Breast epithelium (tissue), 4 donors: ENCODE data around the gene CAMTA1. TPM values are rescaled to one million over a fixed set of nuclear protein-coding genes. Genes with fewer than 3 reads are reported as not detected.

Source experiments
- DNase-seq, 2 donors: peaks; one replicate each; pipeline ENCODE4 v3.0.0-alpha.2; 2019; ENCODE audit warnings: low spot score in 2 of 2
- H3K27ac ChIP-seq, 2 donors: fragments of 200-600 bp; sonication (generic) in 1 of 2; one replicate each; pipeline ENCODE4 v1.5.1; 2016 to 2019; ENCODE audit warnings: mild to moderate bottlenecking in 1 of 2
- H3K27me3 ChIP-seq, 2 donors: fragments of 200-600 bp; sonication (generic) in 1 of 2; one replicate each; pipeline versions ENCODE4 v1.5.1 to v1.6.0; 2017 to 2019; ENCODE audit warnings: control low read depth in 1 of 2, mild to moderate bottlenecking in 1 of 2
- H3K36me3 ChIP-seq: fragments of 200-600 bp; one replicate; pipeline ENCODE4 v1.5.1; 2019
- H3K4me1 ChIP-seq, 2 donors: fragments of 200-600 bp; sonication (generic); one replicate each; pipeline ENCODE4 v1.5.1; 2016 to 2019; ENCODE audit warnings: control low read depth in 1 of 2
- H3K4me3 ChIP-seq, 3 donors: fragments of 200-600 bp; sonication (generic); 1 replicate in 2 of 3; 2 replicates in 1 of 3; pipeline ENCODE4 v1.5.1; 2016 to 2019; ENCODE audit warnings: mild to moderate bottlenecking in 3 of 3, moderate library complexity in 2 of 3
- H3K9me3 ChIP-seq, 2 donors: fragments of 200-600 bp; sonication (generic) in 1 of 2; one replicate each; pipeline ENCODE4 v1.5.1; 2016 to 2019; ENCODE audit warnings: control low read depth in 1 of 2
- CTCF ChIP-seq, 3 donors: fragments of 450-650 bp; IDR thresholded peaks; one replicate each; pipeline ENCODE4 v1.5.1; 2016 to 2017; ENCODE audit warnings: antibody characterized with exemption in 3 of 3, mild to moderate bottlenecking in 3 of 3, moderate library complexity in 3 of 3
- POLR2A ChIP-seq: fragments of 450-650 bp; IDR thresholded peaks from one replicate; pipeline ENCODE4 v1.6.1; 2016; ENCODE audit warnings: antibody characterized with exemption, mild to moderate bottlenecking, moderate library complexity
- POLR2AphosphoS5 ChIP-seq, 3 donors: sonication (generic); formaldehyde crosslinking; IDR thresholded peaks; one replicate each; pipeline ENCODE4 v1.6.1; 2017; ENCODE audit warnings: antibody characterized with exemption in 3 of 3
- intact Hi-C: fragments of 100-400 bp; cut with DNase I; formaldehyde crosslinking; loops from one replicate; pipeline ENCODE4 v1.15.1; 2023; ENCODE audit warnings: low total_unique reads
- total RNA-seq, 3 donors: library from RNA; depleted of rRNA; stranded (reverse); fragments of >200 nt; gene quantifications; one replicate each; pipeline ENCODE4 v1.1.0, GENCODE V29; 2016

CAMTA1 gene
- total RNA-seq, 3 donors from 2014 or later: 53.4 to 84.0 (median 61.9) TPM

- no peaks in the 10 kb centered on the region for H3K36me3 ChIP-seq
- H3K27me3 ChIP-seq: no peaks in the 10 kb centered on the region
- H3K4me1 ChIP-seq: peaks cover 0 to 6% of the 10 kb centered on the region in 2 donors
- H3K27ac ChIP-seq: no peak overlapping the region
- no peak for DNase-seq
- H3K4me3 ChIP-seq: no peak overlapping the region
- no peaks in the 10 kb centered on the region for H3K9me3 ChIP-seq
- intact Hi-C loops: no loop called here
- TF ChIP-seq POLR2AphosphoS5 (IDR thresholded peaks at IDR 0.05): no peak
- TF ChIP-seq POLR2A: no peak
- no peak for TF ChIP-seq CTCF (IDR thresholded peaks at IDR 0.05)
Observed at GRCh38 chr1:6815726-6816125, 30.5 kb downstream of the CAMTA1 start.

DNA sequence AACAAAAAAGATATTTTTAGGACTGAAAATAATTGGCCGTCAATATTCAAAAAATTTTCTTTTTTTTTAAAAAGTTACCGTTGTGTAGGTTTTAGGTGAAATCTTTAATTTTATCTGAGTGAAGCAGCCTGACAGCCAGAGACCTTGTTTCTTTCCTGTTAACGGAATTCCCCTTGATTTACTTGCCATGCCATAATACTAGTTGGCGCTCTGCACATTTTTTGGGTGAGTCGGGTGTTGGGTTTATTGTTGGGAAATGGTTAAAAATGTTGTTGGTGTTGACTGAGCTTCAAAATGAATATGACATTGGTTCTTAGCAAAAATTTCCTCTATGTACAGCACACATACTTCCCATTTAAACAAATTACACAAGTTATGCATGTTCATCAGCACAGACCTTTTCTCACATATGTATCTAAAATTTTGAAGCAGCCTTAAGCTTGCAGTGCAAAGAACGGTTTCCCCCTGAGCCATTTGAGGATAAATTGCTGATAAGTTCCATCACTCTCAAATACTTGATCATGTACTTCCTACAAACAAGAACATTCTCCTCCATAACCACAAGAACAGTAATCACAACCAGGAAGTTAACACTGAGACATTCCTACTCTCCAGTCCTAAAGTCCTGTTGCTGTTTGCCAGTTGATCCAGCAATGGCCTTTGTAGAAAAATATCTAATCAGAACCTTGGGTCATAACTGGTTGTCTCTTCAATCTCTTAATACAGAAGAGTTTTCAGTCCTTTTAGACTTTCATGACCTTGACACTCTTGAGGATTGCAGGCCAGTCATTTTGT is 34.2 kb downstream of the CAMTA1 start:
- intact Hi-C loops: no loop called here
- no peaks in the 10 kb centered on the region for H3K27me3 ChIP-seq
- TF ChIP-seq POLR2A: no peak
- TF ChIP-seq CTCF (IDR thresholded peaks at IDR 0.05): no peak
- TF ChIP-seq POLR2AphosphoS5 (IDR thresholded peaks at IDR 0.05): no peak
- no peaks in the 10 kb centered on the region for H3K9me3 ChIP-seq
- H3K36me3 ChIP-seq: no peaks in the 10 kb centered on the region
- H3K4me3 ChIP-seq: no peak overlapping the region
- H3K27ac ChIP-seq: peak overlapping the region in 1 of 2 donors; percentile 44
- H3K4me1 ChIP-seq: peaks cover 0 to 6% of the 10 kb centered on the region in 2 donors
- DNase-seq: no peak

DNA sequence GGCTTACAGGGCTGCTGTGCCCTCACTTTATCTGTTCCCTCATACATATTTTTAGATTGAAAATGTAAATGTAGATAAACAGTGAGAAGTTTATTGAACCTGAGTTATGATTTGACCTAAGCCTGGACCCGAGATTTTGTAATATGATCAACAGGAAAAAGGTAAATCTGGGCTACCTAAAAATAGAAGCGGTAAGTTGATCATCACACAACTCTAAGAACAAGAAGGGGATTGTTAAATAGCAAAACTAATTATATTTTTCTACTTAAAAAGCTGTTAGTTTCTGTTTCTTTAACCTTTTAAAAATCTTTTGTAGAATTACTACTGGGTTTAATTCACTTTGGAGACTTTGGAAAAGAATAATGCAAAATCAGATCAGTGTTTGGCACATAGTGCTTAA is 35.6 kb downstream of the CAMTA1 start:
- H3K36me3 ChIP-seq: no peaks in the 10 kb centered on the region
- no peak overlapping the region for H3K4me3 ChIP-seq
- no peaks in the 10 kb centered on the region for H3K9me3 ChIP-seq
- no peak overlapping the region for H3K27ac ChIP-seq
- intact Hi-C loops: no loop called here
- no peaks in the 10 kb centered on the region for H3K27me3 ChIP-seq
- no peak for DNase-seq
- peaks cover 0 to 6% of the 10 kb centered on the region in 2 donors for H3K4me1 ChIP-seq
- TF ChIP-seq CTCF (IDR thresholded peaks at IDR 0.05) (no peak), POLR2AphosphoS5 (IDR thresholded peaks at IDR 0.05) (no peak), POLR2A (no peak)

- TF ChIP-seq POLR2AphosphoS5 (IDR thresholded peaks at IDR 0.05) (no peak), POLR2A (no peak), CTCF (IDR thresholded peaks at IDR 0.05) (no peak)
- no peaks in the 10 kb centered on the region for H3K9me3 ChIP-seq
- no peak for DNase-seq
- no peak overlapping the region for H3K4me3 ChIP-seq
- peaks cover 0 to 6% of the 10 kb centered on the region in 2 donors for H3K4me1 ChIP-seq
- no peaks in the 10 kb centered on the region for H3K36me3 ChIP-seq
- H3K27ac ChIP-seq: no peak overlapping the region
- H3K27me3 ChIP-seq: no peaks in the 10 kb centered on the region
- intact Hi-C loops: no loop called here
Observed at GRCh38 chr1:6822530-6823359, 37.5 kb downstream of the CAMTA1 start.

DNA sequence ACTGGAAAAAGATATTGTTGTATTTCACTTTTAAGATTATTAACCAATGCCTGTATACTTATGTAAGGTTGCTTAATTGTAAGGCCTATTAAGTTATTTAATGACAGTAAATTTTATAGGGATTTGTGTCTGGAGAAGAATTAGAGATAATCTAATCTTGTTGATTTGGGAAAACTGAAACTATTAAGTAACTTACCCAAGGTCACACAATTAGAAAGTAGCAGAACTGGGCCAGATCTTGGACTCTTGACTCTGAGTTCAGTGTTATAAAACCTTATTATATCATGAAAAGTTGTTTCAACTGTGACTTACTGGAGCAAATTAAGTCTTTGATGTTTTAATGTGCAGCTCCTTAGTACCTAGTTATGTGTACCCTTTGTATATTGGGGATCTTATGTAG is 38.5 kb downstream of the CAMTA1 start:
- Histone ChIP-seq H3K4me1 (peaks cover 0 to 6% of the 10 kb centered on the region in 2 donors), H3K9me3 (no peaks in the 10 kb centered on the region), H3K27me3 (no peaks in the 10 kb centered on the region), H3K27ac (no peak overlapping the region), H3K4me3 (no peak overlapping the region), H3K36me3 (no peaks in the 10 kb centered on the region)
- intact Hi-C loops: no loop called here
- DNase-seq: no peak
- TF ChIP-seq POLR2AphosphoS5 (IDR thresholded peaks at IDR 0.05) (no peak), POLR2A (no peak), CTCF (IDR thresholded peaks at IDR 0.05) (no peak)
